ENCODE results near the gene GATAD2B. TPM values are rescaled to one million over a fixed set of nuclear protein-coding genes. Genes with fewer than 3 reads are reported as not detected.

GATAD2B gene
- polyA plus RNA-seq, 1 experiment: 3.6 TPM

DNA sequence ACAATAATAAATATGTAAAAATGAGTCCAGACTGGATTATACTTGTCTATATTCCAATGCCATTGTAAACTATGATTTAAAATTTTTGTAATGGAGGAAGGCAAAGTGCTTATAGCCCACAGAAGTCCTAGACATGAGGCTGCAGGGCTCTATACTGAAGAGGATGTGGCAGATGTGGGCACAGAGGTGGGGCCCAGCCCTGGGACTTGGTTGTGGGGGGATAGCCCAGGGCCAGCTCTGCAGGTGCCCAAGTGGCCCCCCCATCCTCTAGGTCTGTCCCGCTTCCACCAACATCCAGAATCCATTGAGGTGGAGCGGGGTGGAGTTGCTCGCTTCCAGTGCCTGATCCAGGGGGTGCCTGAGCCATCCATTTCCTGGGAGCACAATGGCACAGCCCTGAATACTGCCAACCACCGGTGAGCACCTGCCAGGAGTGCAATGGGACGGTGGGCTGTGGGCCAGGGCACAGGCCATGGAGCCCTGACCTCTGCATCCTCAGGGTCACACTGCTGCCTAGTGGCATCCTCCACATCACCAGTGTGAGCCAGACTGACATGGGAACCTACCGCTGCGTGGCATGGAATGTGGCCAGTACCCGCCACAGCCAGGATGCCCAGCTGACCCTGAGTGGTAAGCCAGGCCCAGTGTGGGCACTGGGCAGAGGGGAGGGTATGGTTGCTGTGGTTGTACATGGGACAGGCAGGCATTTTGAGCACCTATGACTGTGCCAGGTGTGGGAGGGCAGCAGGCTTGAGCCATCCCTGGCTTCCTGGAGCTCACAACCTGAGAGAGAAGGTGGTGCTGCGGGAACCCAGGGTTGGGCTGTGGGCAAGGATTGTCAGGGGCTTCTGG is 126.6 kb downstream of the GATAD2B start:
- CTCF ChIA-PET: interaction anchor here (0.7 to 4.3 kb wide), 24 partner anchors 10 to 205 kb away, joined by 3 to 21 read pairs (median 5); partner anchors contain the start of genes CREB3L4, DENND4B, JTB and NPR1
- POLR2A ChIA-PET: no interaction called here

GRCh38 chr1:153795330-153795837 is 127.4 kb downstream of the GATAD2B start:
- Histone ChIP-seq H3K4me3 (ENCODE audit: low read depth, low read length) (no peak overlapping the region), H3K36me3 (ENCODE audit: control insufficient read depth, insufficient read depth, low read length) (peaks cover 2% of the 10 kb centered on the region; the same call in 1 of the 2 replicates), H3K27me3 (ENCODE audit: control insufficient read depth, insufficient read depth, low read length) (no peaks in the 10 kb centered on the region)
- ChIA-PET POLR2A (no interaction called here), CTCF (interaction anchor here (0.9 to 4.3 kb wide), 5 partner anchors 11 to 223 kb away, joined by 3 to 21 read pairs (median 6); partner anchors contain the start of gene RAB13)
- no peak for DNase-seq (ENCODE audit: low read depth)
- no peak for TF ChIP-seq CTCF (IDR thresholded peaks at IDR 0.05; ENCODE audit: insufficient read depth, low read depth, low read length)

More for the DNA sequence above, 126.6 kb downstream of the GATAD2B start:
- TF ChIP-seq CTCF (IDR thresholded peaks at IDR 0.05; ENCODE audit: insufficient read depth, low read depth, low read length): no peak
- no peak for DNase-seq (ENCODE audit: low read depth)
- Histone ChIP-seq H3K27me3 (ENCODE audit: control insufficient read depth, insufficient read depth, low read length) (no peaks in the 10 kb centered on the region), H3K36me3 (ENCODE audit: control insufficient read depth, insufficient read depth, low read length) (peaks cover 3% of the 10 kb centered on the region), H3K4me3 (ENCODE audit: low read depth, low read length) (no peak overlapping the region)

- POLR2A ChIA-PET: no interaction called here
- DNase-seq (ENCODE audit: low read depth): no peak
- no peak overlapping the region for H3K4me3 ChIP-seq (ENCODE audit: low read depth, low read length)
- TF ChIP-seq CTCF (IDR thresholded peaks at IDR 0.05; ENCODE audit: insufficient read depth, low read depth, low read length): no peak
- H3K36me3 ChIP-seq (ENCODE audit: control insufficient read depth, insufficient read depth, low read length): peaks cover 2% of the 10 kb centered on the region; the same call in 1 of the 2 replicates
- CTCF ChIA-PET: interaction anchor here (0.9 to 1.4 kb wide), 3 partner anchors 191 to 223 kb away, joined by 3 to 6 read pairs (median 3); no protein-coding TSS in a partner anchor
- H3K27me3 ChIP-seq (ENCODE audit: control insufficient read depth, insufficient read depth, low read length): no peaks in the 10 kb centered on the region
Observed at GRCh38 chr1:153794624-153795329, 128.0 kb downstream of the GATAD2B start.

DNA sequence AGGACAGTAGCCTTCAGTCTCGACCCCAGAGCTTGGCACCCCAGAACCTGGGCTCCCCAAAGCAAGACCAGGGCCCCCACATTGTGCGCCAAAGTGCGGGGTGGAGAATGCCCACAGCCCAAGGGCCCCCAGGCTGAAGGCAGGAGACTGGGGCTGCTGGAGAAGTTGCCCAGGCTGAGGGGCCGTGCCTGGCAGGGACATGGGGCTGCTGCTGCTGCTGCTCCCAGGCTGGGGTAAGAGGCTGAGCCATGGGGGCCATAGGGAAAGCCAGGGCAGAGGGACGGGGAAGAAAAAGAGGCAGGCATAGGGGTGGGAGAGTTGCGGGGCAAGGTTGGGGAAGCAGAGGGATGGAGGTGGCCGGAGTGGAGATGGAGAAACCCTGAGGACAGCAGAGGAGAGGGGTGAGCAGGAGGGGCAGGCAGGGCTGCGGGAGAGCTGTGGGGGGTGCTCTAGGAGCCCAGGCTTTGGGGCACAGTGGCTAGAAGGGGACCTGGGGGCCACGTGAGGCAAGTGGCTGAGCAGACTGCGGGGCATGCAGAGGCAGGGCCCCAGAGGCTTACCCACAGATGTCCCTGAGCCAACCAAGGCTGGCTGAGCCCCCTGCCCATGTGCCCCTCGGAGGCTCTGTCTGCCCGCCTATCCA is 128.7 kb downstream of the GATAD2B start:
- Histone ChIP-seq H3K4me3 (ENCODE audit: low read depth, low read length) (no peak overlapping the region), H3K27me3 (ENCODE audit: control insufficient read depth, insufficient read depth, low read length) (no peaks in the 10 kb centered on the region), H3K36me3 (ENCODE audit: control insufficient read depth, insufficient read depth, low read length) (no peaks in the 10 kb centered on the region)
- no peak for DNase-seq (ENCODE audit: low read depth)
- no peak for TF ChIP-seq CTCF (IDR thresholded peaks at IDR 0.05; ENCODE audit: insufficient read depth, low read depth, low read length)
- ChIA-PET CTCF (interaction anchor here (0.7 to 3.8 kb wide), 4 partner anchors 8 to 193 kb away, joined by 3 to 23 read pairs (median 4); partner anchors contain the start of gene RAB13), POLR2A (no interaction called here)

Data from BJ (cell line).